HFF-Myc (cell line): ENCODE data around the gene HEY2.

ENCODE experiments used
- DNase-seq: peaks from one replicate; pipeline ENCODE4 v3.0.0-alpha.2; 2011; ENCODE audit warnings: low read depth; ENCODE audit errors: extremely low read depth
- H3K4me3 ChIP-seq: replicated peaks from 2 replicates; pipeline ENCODE4 v1.5.1; 2011; ENCODE audit warnings: low read depth, mild to moderate bottlenecking, control low read depth, low read length
- TF ChIP-seq, protein P1 (sequence below): IDR thresholded peaks from 2 replicates; pipeline ENCODE4 v1.5.1; 2012; ENCODE audit warnings: mild to moderate bottlenecking, low read depth, low read length, control low read depth; ENCODE audit errors: missing control alignments

HEY2 gene

GRCh38 chr6:125714441-125715090, 34.9 kb upstream of the HEY2 start:
- no peak for DNase-seq
- no peak overlapping the region for H3K4me3 ChIP-seq
- TF ChIP-seq, protein P1, sequence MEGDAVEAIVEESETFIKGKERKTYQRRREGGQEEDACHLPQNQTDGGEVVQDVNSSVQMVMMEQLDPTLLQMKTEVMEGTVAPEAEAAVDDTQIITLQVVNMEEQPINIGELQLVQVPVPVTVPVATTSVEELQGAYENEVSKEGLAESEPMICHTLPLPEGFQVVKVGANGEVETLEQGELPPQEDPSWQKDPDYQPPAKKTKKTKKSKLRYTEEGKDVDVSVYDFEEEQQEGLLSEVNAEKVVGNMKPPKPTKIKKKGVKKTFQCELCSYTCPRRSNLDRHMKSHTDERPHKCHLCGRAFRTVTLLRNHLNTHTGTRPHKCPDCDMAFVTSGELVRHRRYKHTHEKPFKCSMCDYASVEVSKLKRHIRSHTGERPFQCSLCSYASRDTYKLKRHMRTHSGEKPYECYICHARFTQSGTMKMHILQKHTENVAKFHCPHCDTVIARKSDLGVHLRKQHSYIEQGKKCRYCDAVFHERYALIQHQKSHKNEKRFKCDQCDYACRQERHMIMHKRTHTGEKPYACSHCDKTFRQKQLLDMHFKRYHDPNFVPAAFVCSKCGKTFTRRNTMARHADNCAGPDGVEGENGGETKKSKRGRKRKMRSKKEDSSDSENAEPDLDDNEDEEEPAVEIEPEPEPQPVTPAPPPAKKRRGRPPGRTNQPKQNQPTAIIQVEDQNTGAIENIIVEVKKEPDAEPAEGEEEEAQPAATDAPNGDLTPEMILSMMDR, result no peak

GRCh38 chr6:125717120-125717731, 32.2 kb upstream of the HEY2 start:
- no peak overlapping the region for H3K4me3 ChIP-seq
- TF ChIP-seq, protein P1, result no peak
- DNase-seq, result no peak

GRCh38 chr6:125718109-125718508, 31.3 kb upstream of the HEY2 start:
- no peak overlapping the region for H3K4me3 ChIP-seq
- DNase-seq, result no peak
- TF ChIP-seq, protein P1, result no peak

GRCh38 chr6:125722886-125723285, 26.5 kb upstream of the HEY2 start:
- DNase-seq, result no peak
- TF ChIP-seq, protein P1, result no peak
- H3K4me3 ChIP-seq, result no peak overlapping the region

DNA sequence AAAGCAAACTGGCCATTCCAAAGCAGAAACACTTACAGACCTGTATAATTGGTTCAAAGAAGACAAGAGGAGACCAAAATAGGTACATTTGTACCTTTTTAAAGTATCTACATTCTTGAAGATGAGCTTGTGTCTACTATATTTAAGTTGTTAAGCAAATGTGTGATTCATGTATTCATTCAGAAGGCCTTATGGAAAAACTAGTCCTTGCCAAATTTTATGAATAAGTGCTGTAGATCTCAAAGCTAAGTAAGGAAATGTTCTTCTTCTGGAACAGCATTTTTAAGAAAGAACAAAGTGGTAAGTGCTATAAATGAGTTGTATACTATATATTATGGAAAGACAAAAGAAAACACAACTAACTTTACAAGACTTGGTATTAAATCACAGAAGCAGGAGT, 22.2 kb upstream of the HEY2 start:
- no peak overlapping the region for H3K4me3 ChIP-seq
- DNase-seq, result no peak
- TF ChIP-seq, protein P1, result no peak

- DNase-seq, result no peak
- TF ChIP-seq, protein P1, result no peak
- H3K4me3 ChIP-seq, result no peak overlapping the region
These were observed 20.7 kb upstream of the HEY2 start for GRCh38 chr6:125728739-125729138.

- TF ChIP-seq, protein P1, result no peak
- H3K4me3 ChIP-seq, result no peak overlapping the region
- no peak for DNase-seq
These were observed 19.4 kb upstream of the HEY2 start for GRCh38 chr6:125729983-125730382.
